H1 (cell line): Measurements from ENCODE around the gene PCNP. TPM values are rescaled to one million over a fixed set of nuclear protein-coding genes. Genes with fewer than 3 reads are reported as not detected.
"Not testable (repeated sequence)": the region's sequence is repeated elsewhere in the genome, so short reads cannot be mapped to it uniquely, and the experiment has no call there.

Experiments used
- CTCF ChIA-PET: fragments of 300-600 bp; sonication (Branson Sonifier 250); formaldehyde crosslinking; loops from one replicate; lab custom pipeline; 2021; ENCODE audit not compliant: partially characterized antibody; lab: Charles Lee
- POLR2A ChIA-PET: fragments of 300-600 bp; sonication (Branson Sonifier 250); formaldehyde crosslinking; loops from one replicate; lab custom pipeline; 2021; ENCODE audit warnings: inconsistent platforms; ENCODE audit not compliant: partially characterized antibody; lab: Charles Lee
- DNase-seq, 2 experiments: peaks; one replicate each; pipeline versions ENCODE4 v3.0.0 to v3.0.0-alpha.2; 2010 to 2022; ENCODE audit warnings: low spot score in 2 of 2, low read depth in 1 of 2, mixed read lengths in 1 of 2
- FAIRE-seq: peaks from 2 replicates; lab custom pipeline; 2011; peaks lifted over from hg19 to GRCh38; lab: Jason Lieb, UNC
- H2AFZ ChIP-seq: 2 replicates; pipeline ENCODE4 v1.8.1; 2012; ENCODE audit warnings: low read length, inconsistent platforms
- H2AK5ac ChIP-seq: 2 replicates; pipeline ENCODE4 v1.6.1; 2013; ENCODE audit warnings: low read depth, low read length
- H2BK120ac ChIP-seq: replicated peaks from 2 replicates; pipeline ENCODE3; 2013; ENCODE audit warnings: low read depth, low read length, inconsistent platforms
- H2BK12ac ChIP-seq: 2 replicates; pipeline ENCODE4 v1.6.1; 2013; ENCODE audit warnings: low read depth, low read length
- H2BK15ac ChIP-seq: 2 replicates; pipeline ENCODE4 v1.6.1; 2013; ENCODE audit warnings: low read length
- H2BK20ac ChIP-seq: 2 replicates; pipeline ENCODE4 v1.6.1; 2013; ENCODE audit warnings: low read length
- H2BK5ac ChIP-seq: 2 replicates; pipeline ENCODE4 v1.6.1; 2013; ENCODE audit warnings: low read depth, low read length
- H3K14ac ChIP-seq: 2 replicates; pipeline ENCODE4 v1.6.1; 2013; ENCODE audit warnings: inconsistent platforms; ENCODE audit not compliant: insufficient read length
- H3K18ac ChIP-seq: 2 replicates; pipeline ENCODE4 v1.6.1; 2013; ENCODE audit warnings: low read length; ENCODE audit errors: extremely low read depth
- H3K23ac ChIP-seq: 2 replicates; pipeline ENCODE4 v1.6.1; 2013; ENCODE audit warnings: inconsistent platforms; ENCODE audit not compliant: insufficient read length
- H3K23me2 ChIP-seq: 2 replicates; pipeline ENCODE4 v1.6.1; 2013; ENCODE audit warnings: low read depth, low read length
- H3K27ac ChIP-seq: 2 replicates; pipeline ENCODE4 v1.6.1; 2011; ENCODE audit warnings: low read depth, low read length, inconsistent platforms
- H3K27me3 ChIP-seq, 4 experiments: replicated peaks in 1 of 4; 1 replicate in 1 of 4; 2 replicates in 3 of 4; pipeline versions ENCODE4 v1.6.1 to v1.8.1; 2011 to 2013; ENCODE audit warnings: low read length in 3 of 4, mild to moderate bottlenecking in 3 of 4, inconsistent platforms in 2 of 4, mixed read lengths in 2 of 4, moderate library complexity in 1 of 4; ENCODE audit not compliant: control insufficient read depth in 3 of 4, insufficient read depth in 3 of 4; ENCODE audit errors: extremely low read depth in 1 of 4
- H3K36me3 ChIP-seq, 4 experiments: 2 replicates each; pipeline versions ENCODE4 v1.6.1 to v1.8.1; 2011 to 2013; ENCODE audit warnings: mild to moderate bottlenecking in 4 of 4, low read length in 3 of 4, moderate library complexity in 2 of 4, control low read depth in 1 of 4, inconsistent platforms in 1 of 4; ENCODE audit not compliant: insufficient read depth in 4 of 4, control insufficient read depth in 2 of 4
- H3K4ac ChIP-seq: replicated peaks from 2 replicates; pipeline ENCODE3; 2013; ENCODE audit warnings: low read length, low read depth, mixed read lengths, inconsistent platforms; ENCODE audit not compliant: insufficient read length
- H3K4me1 ChIP-seq, 4 experiments: replicated peaks in 1 of 4; 1 replicate in 1 of 4; 2 replicates in 3 of 4; pipeline versions ENCODE4 v1.6.1 to v1.8.1; 2011 to 2013; ENCODE audit warnings: low read length in 3 of 4, inconsistent platforms in 2 of 4, mixed read lengths in 1 of 4; ENCODE audit not compliant: insufficient read depth in 4 of 4, control insufficient read depth in 3 of 4
- H3K4me2 ChIP-seq, 2 experiments: 2 replicates each; pipeline versions ENCODE4 v1.6.1 to v1.8.1; 2011 to 2013; ENCODE audit warnings: low read depth in 2 of 2, low read length in 2 of 2, control low read depth in 1 of 2, inconsistent platforms in 1 of 2, mild to moderate bottlenecking in 1 of 2; ENCODE audit not compliant: insufficient read depth in 1 of 2
- H3K4me3 ChIP-seq, 4 experiments: fragments of 200-600, 300-600 bp in 1 of 4; sonication (generic), shearing (Covaris generic), sonication (Bioruptor Twin) in 1 of 4; 2 replicates each; pipeline versions ENCODE4 v1.5.1 to v1.8.1; 2011 to 2016; ENCODE audit warnings: low read length in 4 of 4, low read depth in 3 of 4, control low read depth in 2 of 4, inconsistent platforms in 2 of 4, mild to moderate bottlenecking in 2 of 4, mixed read lengths in 1 of 4, moderate library complexity in 1 of 4; ENCODE audit not compliant: insufficient read depth in 2 of 4; ENCODE audit errors: extremely low read depth in 1 of 4
- H3K56ac ChIP-seq: replicated peaks from 2 replicates; pipeline ENCODE3; 2013; ENCODE audit warnings: low read depth, mild to moderate bottlenecking, mixed read lengths, low read length, inconsistent platforms; ENCODE audit not compliant: insufficient read length
- H3K79me1 ChIP-seq: 2 replicates; pipeline ENCODE4 v1.6.1; 2013; ENCODE audit warnings: low read depth, low read length, control low read depth
- H3K79me2 ChIP-seq, 2 experiments: 2 replicates each; pipeline versions ENCODE4 v1.6.1 to v1.8.1; 2012 to 2013; ENCODE audit warnings: low read length in 2 of 2, mild to moderate bottlenecking in 2 of 2, inconsistent platforms in 1 of 2; ENCODE audit not compliant: insufficient read depth in 2 of 2, control insufficient read depth in 1 of 2
- H3K9ac ChIP-seq, 4 experiments: replicated peaks in 1 of 4; 1 replicate in 1 of 4; 2 replicates in 3 of 4; pipeline versions ENCODE4 v1.6.1 to v1.8.1; 2011 to 2013; ENCODE audit warnings: low read depth in 3 of 4, low read length in 3 of 4, control low read depth in 2 of 4, mild to moderate bottlenecking in 2 of 4, moderate library complexity in 2 of 4, inconsistent platforms in 1 of 4; ENCODE audit errors: extremely low read depth in 1 of 4
- H3K9me3 ChIP-seq, 2 experiments: 2 replicates each; pipeline versions ENCODE4 v1.6.1 to v1.8.1; 2012 to 2013; ENCODE audit warnings: mild to moderate bottlenecking in 2 of 2, moderate library complexity in 2 of 2, control low read depth in 1 of 2, inconsistent platforms in 1 of 2, low read depth in 1 of 2, low read length in 1 of 2, mixed read lengths in 1 of 2; ENCODE audit not compliant: insufficient read depth in 2 of 2
- H4K20me1 ChIP-seq, 2 experiments: replicated peaks in 1 of 2; 2 replicates each; pipeline versions ENCODE3 to v1.8.1; 2011 to 2013; ENCODE audit warnings: inconsistent platforms in 2 of 2, low read length in 2 of 2, mild to moderate bottlenecking in 1 of 2; ENCODE audit not compliant: insufficient read depth in 2 of 2, control insufficient read depth in 1 of 2
- H4K5ac ChIP-seq: 2 replicates; pipeline ENCODE4 v1.6.1; 2013; ENCODE audit warnings: low read length, low read depth, mixed read lengths, inconsistent platforms; ENCODE audit not compliant: insufficient read length
- H4K8ac ChIP-seq: 2 replicates; pipeline ENCODE4 v1.8.0; 2013; ENCODE audit warnings: mild to moderate bottlenecking, moderate library complexity, low read length, inconsistent platforms; ENCODE audit not compliant: insufficient read depth; ENCODE audit errors: extremely low read depth
- H4K91ac ChIP-seq: replicated peaks from 2 replicates; pipeline ENCODE3; 2013; ENCODE audit warnings: low read length, mixed read lengths, inconsistent platforms; ENCODE audit not compliant: insufficient read length
- WGBS, 2 experiments: shearing (Covaris generic) in 1 of 2; methylation state at CpG; one replicate each; pipeline versions ENCODE4 v1.1.6 to v1.1.7; 2013 to 2015; ENCODE audit warnings: low lambda C conversion rate in 2 of 2, mixed read lengths in 2 of 2, inconsistent platforms in 1 of 2, low coverage in 1 of 2, missing lambda C conversion rate in 1 of 2; ENCODE audit not compliant: insufficient replicate concordance in 2 of 2, insufficient coverage in 1 of 2, insufficient read length in 1 of 2; ENCODE audit errors: extremely low coverage in 1 of 2, missing lambda C conversion rate in 1 of 2; 5-methylcytosine and 5-hydroxymethylcytosine counted together
- polyA plus RNA-seq, 7 experiments: library from polyadenylated mRNA; depleted of rRNA in 3 of 7; stranded (reverse) in 5 of 7; unstranded in 2 of 7; fragments of >200 nt in 5 of 7; fragments of 200-250 nt in 2 of 7; gene quantifications; 1 replicate in 5 of 7; 2 replicates in 1 of 7; 4 replicates in 1 of 7; pipeline versions ENCODE4 v1.2.1 to v1.2.3, GENCODE V29; 2011 to 2013; ENCODE audit warnings: missing spikeins in 2 of 7, mixed read lengths in 2 of 7
- total RNA-seq: library from RNA; stranded (reverse); fragmentation: NEBNext Ultra II Directional; extraction: Animal tissue kit (Norgen Biotek cat#: 25700); gene quantifications from 2 replicates; pipeline ENCODE4 v1.2.1, GENCODE V29; 2021

PCNP gene
- total and polyA plus RNA-seq, 2 of the 8 experiments (the other 6 are each of a cell fraction or from before 2014, with no cell fraction given): 29.1 to 192 TPM

GRCh38 chr3:101613014-101613413, 39.0 kb downstream of the PCNP start:
- H3K79me1 ChIP-seq, H4K5ac ChIP-seq, H3K23ac ChIP-seq, H2BK12ac ChIP-seq, H3K4me2 ChIP-seq, DNase-seq, H3K79me2 ChIP-seq, H2BK120ac ChIP-seq, H3K23me2 ChIP-seq, H3K4ac ChIP-seq, H2BK5ac ChIP-seq, H2BK20ac ChIP-seq, H3K27me3 ChIP-seq, H3K27ac ChIP-seq, H3K4me3 ChIP-seq, H4K20me1 ChIP-seq, H4K8ac ChIP-seq, H4K91ac ChIP-seq, H3K36me3 ChIP-seq, FAIRE-seq, H2AFZ ChIP-seq, H3K9ac ChIP-seq, H2BK15ac ChIP-seq, H3K9me3 ChIP-seq, H3K4me1 ChIP-seq, H3K14ac ChIP-seq, H3K18ac ChIP-seq, H2AK5ac ChIP-seq, CTCF ChIA-PET, H3K56ac ChIP-seq: not testable (repeated sequence)
- 87% methylated on average over 8 of the region's 9 CpGs; no CpG with 5 or more reads in 1 of the 2 experiments for WGBS, 2 experiments
- POLR2A ChIA-PET: interaction anchor here (1.0 kb wide), 1 partner anchor 14 kb away, joined by 3 read pairs; no protein-coding TSS in a partner anchor
